Suppressor macrophage (primary cell): ENCODE results near the gene MMP11.
A peak's percentile ranks its signal among the peaks of the same experiment; 100 is the strongest.

ENCODE experiments used
- DNase-seq, 4 experiments: peaks; one replicate each; pipeline ENCODE4 v3.0.0-alpha.2; 2020 to 2022

The MMP11 gene

GRCh38 chr22:23781511-23782183 is 9.0 kb downstream of the MMP11 start:
- DNase-seq = no peak

GRCh38 chr22:23782252-23782651 is 9.6 kb downstream of the MMP11 start:
- DNase-seq = no peak

- no peak for DNase-seq
Measured at GRCh38 chr22:23782703-23783102, 10.1 kb downstream of the MMP11 start.

- no peak for DNase-seq
Measured at GRCh38 chr22:23783265-23784150, 10.9 kb downstream of the MMP11 start.

GRCh38 chr22:23784215-23784732 is 11.6 kb downstream of the MMP11 start:
- DNase-seq = no peak

GRCh38 chr22:23786261-23786710 is 13.6 kb downstream of the MMP11 start:
- no peak for DNase-seq

- peak; percentile 94 to 98 (median 97) for DNase-seq
Measured at GRCh38 chr22:23786752-23787599, 14.3 kb downstream of the MMP11 start, which contains the start of gene SMARCB1. TSS of gene SMARCB1 (plus strand) at chr22:23786966. CDS start at chr22:23787170, 204 bp downstream.

GRCh38 chr22:23787600-23787896 is 14.9 kb downstream of the MMP11 start:
- DNase-seq = no peak

GRCh38 chr22:23787910-23788309 is 15.3 kb downstream of the MMP11 start:
- no peak for DNase-seq

GRCh38 chr22:23789121-23789520 is 16.5 kb downstream of the MMP11 start:
- DNase-seq = no peak

GRCh38 chr22:23789638-23790037 is 17.0 kb downstream of the MMP11 start:
- no peak for DNase-seq

GRCh38 chr22:23790819-23791737 is 18.4 kb downstream of the MMP11 start:
- DNase-seq = no peak

GRCh38 chr22:23791738-23792645 is 19.3 kb downstream of the MMP11 start:
- DNase-seq = no peak

- no peak for DNase-seq
Measured at GRCh38 chr22:23793326-23793725, 20.7 kb downstream of the MMP11 start.

- no peak for DNase-seq
Measured at GRCh38 chr22:23796461-23796860, 23.8 kb downstream of the MMP11 start.

- DNase-seq = no peak
Measured at GRCh38 chr22:23800297-23801237, 27.9 kb downstream of the MMP11 start.

GRCh38 chr22:23801238-23801821 is 28.7 kb downstream of the MMP11 start:
- DNase-seq = no peak

GRCh38 chr22:23801886-23802377 is 29.3 kb downstream of the MMP11 start:
- no peak for DNase-seq
